DOHH2 (cell line): ENCODE data around the gene ZRSR2.
A peak's percentile ranks its signal among the peaks of the same experiment; 100 is the strongest.

Source experiments
- H3F3A ChIP-seq: fragments of 200-600 bp; sonication (generic), shearing (Covaris generic); 2 replicates; pipeline ENCODE4 v1.6.0; 2016; ENCODE audit warnings: antibody characterized with exemption, mild to moderate bottlenecking; ENCODE audit not compliant: control insufficient read depth, insufficient read depth
- H3K27ac ChIP-seq: fragments of 200-600 bp; sonication (generic); 2 replicates; pipeline ENCODE4 v1.5.1; 2014; ENCODE audit warnings: low read depth, mild to moderate bottlenecking, low read length, moderate library complexity
- H3K27me3 ChIP-seq: fragments of 200-600 bp; sonication (generic); 2 replicates; pipeline ENCODE4 v1.6.1; 2014; ENCODE audit warnings: mild to moderate bottlenecking, low read length, mixed read lengths; ENCODE audit not compliant: control insufficient read depth
- H3K36me3 ChIP-seq: fragments of 200-600 bp; sonication (generic); 2 replicates; pipeline ENCODE4 v1.6.1; 2014; ENCODE audit warnings: mild to moderate bottlenecking, low read length, moderate library complexity, mixed read lengths; ENCODE audit not compliant: control insufficient read depth
- H3K4me1 ChIP-seq: fragments of 200-600 bp; sonication (generic); 2 replicates; pipeline ENCODE4 v1.6.1; 2014; ENCODE audit warnings: mild to moderate bottlenecking, low read length, mixed read lengths; ENCODE audit not compliant: control insufficient read depth
- H3K4me2 ChIP-seq: fragments of 200-600 bp; sonication (generic); 2 replicates; pipeline ENCODE4 v1.6.0; 2014; ENCODE audit warnings: mild to moderate bottlenecking, low read length, moderate library complexity
- H3K4me3 ChIP-seq: fragments of 200-600 bp; sonication (generic); 2 replicates; pipeline ENCODE4 v1.5.1; 2014; ENCODE audit warnings: mild to moderate bottlenecking, low read length, mixed read lengths
- H3K79me2 ChIP-seq: fragments of 200-600 bp; sonication (generic); 2 replicates; pipeline ENCODE4 v1.6.1; 2014; ENCODE audit warnings: mild to moderate bottlenecking, low read length, mixed read lengths; ENCODE audit not compliant: control insufficient read depth
- H3K9me2 ChIP-seq: fragments of 200-600 bp; sonication (generic); replicated peaks from 2 replicates; pipeline ENCODE4 v1.6.1; 2014; ENCODE audit warnings: mild to moderate bottlenecking, low read length, mixed read lengths; ENCODE audit not compliant: control insufficient read depth
- H3K9me3 ChIP-seq: fragments of 200-600 bp; sonication (generic); 2 replicates; pipeline ENCODE4 v1.6.1; 2014; ENCODE audit warnings: antibody characterized with exemption, low read length, mixed read lengths; ENCODE audit not compliant: control insufficient read depth, insufficient read depth
- H4K20me1 ChIP-seq: fragments of 200-600 bp; sonication (generic); 2 replicates; pipeline ENCODE4 v1.6.0; 2014; ENCODE audit warnings: low read depth, mild to moderate bottlenecking, antibody characterized with exemption, low read length, moderate library complexity; ENCODE audit not compliant: control insufficient read depth, insufficient read depth
- EZH2phosphoT487 ChIP-seq: fragments of 200-600 bp; sonication (generic); IDR thresholded peaks from 2 replicates; pipeline ENCODE4 v1.6.1; 2017; ENCODE audit warnings: borderline replicate concordance, mild to moderate bottlenecking, antibody characterized with exemption, low read length, moderate library complexity, mixed read lengths
- TF ChIP-seq, protein P1 (sequence below): fragments of 200-600 bp; sonication (generic); IDR thresholded peaks from one replicate; pipeline ENCODE4 v1.5.1; 2014; ENCODE audit warnings: antibody characterized with exemption, mild to moderate bottlenecking, low read depth, low read length; ENCODE audit not compliant: poor library complexity, severe bottlenecking

The ZRSR2 gene

DNA sequence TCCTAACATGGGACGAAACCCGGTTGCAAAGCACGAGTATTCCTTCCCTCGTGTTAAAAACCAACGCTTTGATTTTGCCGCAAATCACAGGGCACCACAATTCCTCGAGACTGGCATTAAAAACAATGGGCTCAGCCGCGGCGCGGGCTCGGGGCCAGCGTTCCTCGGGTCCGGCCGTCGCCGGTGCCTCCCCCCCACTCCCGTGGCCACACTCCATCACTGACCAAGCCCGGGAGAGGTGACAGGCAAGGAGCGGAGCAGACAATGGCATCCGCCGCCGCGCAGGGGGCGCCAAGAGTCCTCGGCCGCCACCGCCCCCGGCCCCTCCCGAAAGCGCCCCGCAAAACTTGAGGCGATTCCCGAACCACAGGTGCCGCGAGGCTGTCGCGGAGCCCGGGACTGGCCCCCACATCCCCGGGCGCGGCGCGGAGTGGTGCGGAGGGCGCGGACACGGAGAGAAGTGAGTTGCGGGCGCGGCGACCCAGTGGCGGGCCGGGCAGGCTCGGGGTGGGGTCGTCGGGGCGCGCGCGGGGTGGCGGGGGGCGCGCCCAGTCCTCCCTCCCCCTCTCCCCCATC, 63.9 kb downstream of the ZRSR2 start:
- H3K9me2 ChIP-seq = no peaks in the 10 kb centered on the region
- H3K4me1 ChIP-seq = peaks cover 36% of the 10 kb centered on the region
- H3K79me2 ChIP-seq = peaks cover 26% of the 10 kb centered on the region

DNA sequence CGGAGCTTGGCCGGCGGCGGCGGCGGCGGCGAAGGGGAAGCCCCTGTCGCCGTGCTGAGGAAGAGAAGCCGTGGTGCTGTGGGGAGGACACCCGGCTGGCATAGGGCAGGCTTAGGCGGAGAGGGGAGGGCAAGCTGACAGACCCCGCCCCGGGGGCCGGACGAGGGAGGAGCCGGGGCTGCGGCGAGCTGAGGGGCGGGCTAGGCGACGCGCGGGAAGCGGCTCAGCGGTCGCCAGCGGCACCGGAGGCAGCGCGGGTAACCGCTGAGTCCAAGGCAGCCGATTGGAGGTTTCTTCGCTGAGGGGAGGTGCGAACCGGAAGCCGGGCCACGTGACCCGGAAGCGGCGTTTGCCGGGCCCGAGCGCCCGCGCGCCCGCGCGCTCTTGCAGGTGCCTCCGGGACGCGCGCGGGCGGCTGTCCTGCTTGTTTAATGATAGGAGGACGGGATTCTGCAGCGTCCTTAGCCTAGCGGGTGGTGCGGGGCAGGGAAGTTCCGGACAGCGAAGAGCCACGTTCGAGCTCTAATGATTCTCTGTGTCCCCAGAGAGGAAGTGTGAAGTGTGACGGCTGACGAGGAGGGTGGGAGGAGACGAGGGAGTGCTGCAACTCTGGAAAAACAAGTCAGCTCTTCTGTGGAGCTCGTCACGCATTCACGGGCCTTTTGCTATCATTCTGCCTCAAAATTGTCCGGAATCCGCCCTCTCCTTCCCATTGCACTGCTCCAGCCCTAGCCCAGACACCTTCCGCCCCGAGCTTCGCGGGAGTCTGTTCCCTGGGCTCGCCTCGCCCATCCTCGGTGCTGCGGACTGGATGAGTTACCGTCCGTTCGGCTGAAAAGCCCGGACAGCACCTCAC, 64.7 kb downstream of the ZRSR2 start, which contains the start of gene AP1S2:
Gene AP1S2 (minus strand): TSS at position 102 of the 856 bp plus-strand sequence. CDS start 2,289 bp downstream, outside the sequence.
- Histone ChIP-seq H3K79me2 (peaks cover 26% of the 10 kb centered on the region), H3K27me3 (no peaks in the 10 kb centered on the region), H3F3A (peaks cover 9% of the 10 kb centered on the region), H3K4me1 (peaks cover 36% of the 10 kb centered on the region), H3K4me3 (peak within 1 kb of the TSS; percentile 92), H3K27ac (peak within 1 kb of the TSS; percentile 99), H3K9me2 (no peaks in the 10 kb centered on the region), H3K36me3 (peaks cover 10% of the 10 kb centered on the region), H3K9me3 (no peaks in the 10 kb centered on the region), H3K4me2 (peak within 1 kb of the TSS; percentile 99), H4K20me1 (no peaks in the 10 kb centered on the region)
- TF ChIP-seq EZH2phosphoT487 = no peak
- TF ChIP-seq, protein P1, sequence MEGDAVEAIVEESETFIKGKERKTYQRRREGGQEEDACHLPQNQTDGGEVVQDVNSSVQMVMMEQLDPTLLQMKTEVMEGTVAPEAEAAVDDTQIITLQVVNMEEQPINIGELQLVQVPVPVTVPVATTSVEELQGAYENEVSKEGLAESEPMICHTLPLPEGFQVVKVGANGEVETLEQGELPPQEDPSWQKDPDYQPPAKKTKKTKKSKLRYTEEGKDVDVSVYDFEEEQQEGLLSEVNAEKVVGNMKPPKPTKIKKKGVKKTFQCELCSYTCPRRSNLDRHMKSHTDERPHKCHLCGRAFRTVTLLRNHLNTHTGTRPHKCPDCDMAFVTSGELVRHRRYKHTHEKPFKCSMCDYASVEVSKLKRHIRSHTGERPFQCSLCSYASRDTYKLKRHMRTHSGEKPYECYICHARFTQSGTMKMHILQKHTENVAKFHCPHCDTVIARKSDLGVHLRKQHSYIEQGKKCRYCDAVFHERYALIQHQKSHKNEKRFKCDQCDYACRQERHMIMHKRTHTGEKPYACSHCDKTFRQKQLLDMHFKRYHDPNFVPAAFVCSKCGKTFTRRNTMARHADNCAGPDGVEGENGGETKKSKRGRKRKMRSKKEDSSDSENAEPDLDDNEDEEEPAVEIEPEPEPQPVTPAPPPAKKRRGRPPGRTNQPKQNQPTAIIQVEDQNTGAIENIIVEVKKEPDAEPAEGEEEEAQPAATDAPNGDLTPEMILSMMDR = no peak

More for the DNA sequence above, 63.9 kb downstream of the ZRSR2 start:
- Histone ChIP-seq H3K27ac (peak overlapping the region; percentile 99), H3K4me2 (peak overlapping the region; percentile 79), H3K4me3 (peak overlapping the region; percentile 84), H3K36me3 (peaks cover 12% of the 10 kb centered on the region), H3F3A (peaks cover 9% of the 10 kb centered on the region), H3K9me3 (no peaks in the 10 kb centered on the region), H4K20me1 (no peaks in the 10 kb centered on the region), H3K27me3 (no peaks in the 10 kb centered on the region)
- TF ChIP-seq, protein P1 = peak; percentile 45
- no peak for TF ChIP-seq EZH2phosphoT487

DNA sequence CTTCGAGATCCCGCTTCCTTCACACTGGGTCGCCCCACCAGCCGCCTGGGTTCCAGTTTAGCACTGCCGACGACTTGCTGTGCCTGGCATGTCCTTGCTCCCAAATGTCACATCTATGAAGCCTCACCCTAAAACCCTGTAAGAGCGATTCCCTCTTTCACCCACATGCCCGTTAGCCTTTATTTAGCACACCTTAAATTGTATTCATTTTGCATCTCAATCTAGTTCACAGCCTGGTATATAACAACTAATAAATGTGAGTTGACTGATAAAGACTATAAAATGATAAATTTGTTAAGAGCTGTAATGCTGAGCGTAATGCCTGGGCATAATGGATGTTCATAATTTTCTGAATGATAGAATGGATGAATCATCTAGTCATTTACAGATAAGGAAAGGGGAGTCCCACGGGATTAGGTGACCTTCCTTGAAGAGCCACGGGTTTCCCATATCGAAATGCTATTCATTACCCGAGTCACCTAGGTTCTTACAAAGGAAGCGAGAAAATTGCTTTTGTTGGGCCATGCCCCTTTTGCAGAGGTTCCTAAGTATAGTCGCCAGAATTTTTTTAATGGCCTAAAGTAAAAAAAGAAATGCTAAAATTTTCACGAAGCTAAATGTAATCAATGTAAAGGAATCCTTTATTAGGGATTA, 65.4 kb downstream of the ZRSR2 start:
- Histone ChIP-seq H3K27me3 (no peaks in the 10 kb centered on the region), H3K79me2 (peaks cover 26% of the 10 kb centered on the region), H3K27ac (peak overlapping the region; percentile 99), H3K9me3 (no peaks in the 10 kb centered on the region), H3K4me2 (peak overlapping the region; percentile 99), H3K36me3 (peaks cover 10% of the 10 kb centered on the region), H3F3A (peaks cover 9% of the 10 kb centered on the region), H3K9me2 (no peaks in the 10 kb centered on the region), H3K4me3 (peak overlapping the region; percentile 92), H4K20me1 (no peaks in the 10 kb centered on the region), H3K4me1 (peaks cover 36% of the 10 kb centered on the region)
- TF ChIP-seq, protein P1 = no peak
- no peak for TF ChIP-seq EZH2phosphoT487
